HUDEP-2 (cell line): ENCODE data around the gene SERPINE2.

ENCODE experiments used
- DNase-seq, 76 experiments: peaks; one replicate each; lab custom pipeline; 2025; ENCODE audit not compliant: unreplicated experiment in 76 of 76; lab: John Stamatoyannopoulos, UW

Gene SERPINE2, protein sequence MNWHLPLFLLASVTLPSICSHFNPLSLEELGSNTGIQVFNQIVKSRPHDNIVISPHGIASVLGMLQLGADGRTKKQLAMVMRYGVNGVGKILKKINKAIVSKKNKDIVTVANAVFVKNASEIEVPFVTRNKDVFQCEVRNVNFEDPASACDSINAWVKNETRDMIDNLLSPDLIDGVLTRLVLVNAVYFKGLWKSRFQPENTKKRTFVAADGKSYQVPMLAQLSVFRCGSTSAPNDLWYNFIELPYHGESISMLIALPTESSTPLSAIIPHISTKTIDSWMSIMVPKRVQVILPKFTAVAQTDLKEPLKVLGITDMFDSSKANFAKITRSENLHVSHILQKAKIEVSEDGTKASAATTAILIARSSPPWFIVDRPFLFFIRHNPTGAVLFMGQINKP

DNA sequence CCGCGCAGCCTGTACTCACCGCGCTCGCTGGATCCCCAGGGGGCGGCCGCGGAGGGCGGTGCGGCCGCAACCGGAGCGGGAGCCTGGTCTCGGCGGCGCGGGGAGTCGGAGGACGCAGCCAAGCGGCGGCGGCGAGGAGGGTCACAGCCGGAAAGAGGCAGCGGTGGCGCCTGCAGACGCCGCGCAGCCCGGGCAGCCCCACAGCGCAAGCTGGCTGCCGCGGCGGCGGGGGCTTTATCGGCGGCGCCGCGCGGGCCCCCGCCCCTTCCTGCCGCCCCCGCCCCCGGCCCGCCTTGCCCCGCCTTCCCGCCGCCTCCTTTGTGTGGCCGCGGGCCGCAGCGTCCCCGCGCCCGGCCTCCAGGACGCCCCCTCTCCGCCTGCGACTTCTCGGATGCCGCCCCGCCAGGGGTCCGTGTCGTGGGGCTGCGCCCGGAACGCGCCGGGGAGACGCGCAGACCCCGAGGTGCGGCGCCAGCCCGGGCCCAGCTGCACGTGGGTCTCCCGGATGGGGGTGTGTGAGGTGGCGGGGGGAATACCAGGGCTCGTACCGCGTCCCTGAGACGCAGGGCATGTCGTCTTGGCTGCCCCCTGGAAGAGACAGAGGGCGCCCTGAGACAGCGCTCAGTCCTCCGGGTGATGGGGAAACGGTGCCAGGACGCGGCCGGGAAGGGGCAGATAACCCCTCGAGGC, at the start of gene SERPINE2:
Gene SERPINE2, minus strand, starts transcription at position 207 of the 690 bp plus-strand sequence. CDS start 37,386 bp downstream, outside the sequence.
- peak in 4 of 76 experiments; percentile 1 to 8 (median 4) for DNase-seq

DNA sequence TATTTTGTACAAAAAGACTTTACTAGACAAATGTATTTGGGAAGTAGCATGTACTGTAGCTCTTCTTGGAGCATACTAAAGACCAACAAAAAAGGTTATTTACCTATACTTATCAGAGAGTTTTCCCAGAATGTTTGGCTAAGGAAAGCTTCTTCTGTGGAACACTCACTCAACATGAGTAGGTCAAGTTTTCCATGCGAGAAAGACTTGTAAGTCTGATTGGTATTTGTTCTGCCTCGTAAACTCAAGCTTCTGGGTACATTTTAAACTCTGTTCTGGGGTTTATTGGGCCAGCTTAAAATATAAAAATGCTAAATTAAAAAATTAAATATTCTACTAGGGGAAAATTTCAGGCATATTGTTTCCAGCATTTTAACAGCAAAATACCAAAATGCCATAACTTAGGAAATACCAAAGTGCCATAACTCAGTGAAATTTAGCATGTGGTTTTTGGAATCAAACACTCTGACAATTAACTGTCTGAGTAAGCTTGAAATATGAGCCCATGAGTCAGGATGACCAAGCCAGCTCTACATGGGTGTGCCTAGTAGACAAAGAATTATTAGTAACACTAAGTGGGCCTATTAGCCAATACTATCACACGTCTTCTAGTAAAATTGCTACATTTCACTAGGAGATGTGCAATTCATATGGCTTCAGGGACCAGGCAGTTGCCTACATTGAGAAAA, 47.3 kb upstream of the SERPINE2 start:
- DNase-seq: no peak

DNA sequence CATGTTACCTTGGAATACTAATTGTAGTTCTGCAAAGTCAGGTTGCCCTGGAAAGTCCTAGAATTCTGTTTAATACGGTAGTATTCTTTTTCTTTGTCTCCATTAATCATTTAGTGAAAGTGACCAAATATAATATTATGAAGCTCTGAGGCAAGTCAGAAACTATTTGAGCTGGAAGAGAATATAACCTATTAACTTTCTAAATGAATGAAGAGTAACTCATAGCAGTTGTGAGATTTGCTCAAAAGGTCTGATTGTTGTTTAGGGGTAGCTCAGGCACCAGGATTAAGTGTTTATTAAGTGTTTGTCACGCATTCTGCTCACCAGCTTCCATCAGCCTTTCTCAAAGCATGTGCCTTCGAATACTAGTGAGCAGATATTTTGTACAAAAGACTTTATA, 46.7 kb upstream of the SERPINE2 start:
- no peak for DNase-seq

DNA sequence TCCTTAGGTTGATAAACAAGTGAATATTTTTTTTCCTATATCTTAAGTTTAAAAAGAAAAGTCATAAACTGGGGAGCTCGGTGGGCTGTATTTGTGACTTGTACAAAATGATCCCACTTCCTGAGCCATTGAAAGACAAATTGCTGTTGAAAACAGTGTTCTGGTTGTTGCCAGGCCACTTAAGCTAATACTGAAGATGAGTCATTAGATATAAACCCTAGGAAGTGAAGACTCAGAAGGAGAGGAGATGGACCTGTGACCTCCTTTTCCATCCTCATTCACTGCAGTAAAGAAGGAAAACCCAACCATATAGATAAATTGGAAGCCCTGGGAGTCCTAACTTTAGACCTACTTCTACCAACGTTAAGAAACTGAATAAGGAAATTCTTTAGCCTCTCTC, 46.2 kb upstream of the SERPINE2 start:
- no peak for DNase-seq

DNA sequence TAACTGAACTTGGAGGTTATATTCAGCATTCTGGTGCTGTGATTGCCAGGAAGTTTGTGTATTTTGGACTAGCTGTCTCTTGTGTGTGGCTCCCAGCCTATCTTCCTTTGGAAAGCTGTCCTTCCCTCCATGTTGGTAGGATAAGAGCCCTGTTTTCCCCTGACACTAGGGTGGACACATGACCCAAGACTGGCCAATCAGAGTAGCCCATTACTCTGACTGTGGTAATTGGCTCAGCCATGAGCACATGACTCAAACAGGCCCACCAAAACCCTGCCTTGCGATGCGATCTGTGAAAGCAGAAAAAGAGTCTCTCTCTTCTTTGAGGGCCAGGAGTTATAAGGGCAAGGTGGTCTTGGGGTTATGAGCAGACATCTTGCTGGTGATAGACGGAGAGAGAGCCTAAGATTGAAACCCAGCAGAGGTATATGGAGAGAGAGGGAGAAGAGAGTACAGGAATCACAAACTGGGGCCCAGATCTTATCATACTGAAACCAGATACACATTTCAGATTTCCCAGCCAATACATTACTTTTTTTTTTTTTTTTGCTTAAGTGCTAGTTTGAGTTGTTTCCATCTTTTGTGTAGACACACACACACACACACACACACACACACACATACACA, 45.3 kb upstream of the SERPINE2 start:
- DNase-seq: no peak

DNA sequence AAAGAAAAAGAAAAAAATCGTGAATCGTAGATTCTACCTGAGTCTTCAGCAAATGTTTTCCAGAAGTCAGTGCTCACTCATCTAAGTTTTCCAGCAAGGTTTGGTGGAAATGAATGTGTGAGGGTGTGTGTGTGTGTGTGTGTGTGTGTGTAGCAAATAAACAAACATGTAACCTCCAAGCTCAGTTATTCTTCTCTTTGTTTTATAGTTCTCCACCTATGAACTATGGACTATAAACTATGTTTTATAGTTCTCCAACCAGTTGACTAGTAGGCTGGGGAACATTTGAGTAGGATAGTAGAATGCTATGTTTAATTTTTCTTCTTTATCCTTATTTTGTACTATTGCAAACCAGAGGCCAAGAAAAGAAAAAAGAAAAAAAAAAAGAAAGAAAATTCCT, 44.6 kb upstream of the SERPINE2 start:
- DNase-seq: no peak

DNA sequence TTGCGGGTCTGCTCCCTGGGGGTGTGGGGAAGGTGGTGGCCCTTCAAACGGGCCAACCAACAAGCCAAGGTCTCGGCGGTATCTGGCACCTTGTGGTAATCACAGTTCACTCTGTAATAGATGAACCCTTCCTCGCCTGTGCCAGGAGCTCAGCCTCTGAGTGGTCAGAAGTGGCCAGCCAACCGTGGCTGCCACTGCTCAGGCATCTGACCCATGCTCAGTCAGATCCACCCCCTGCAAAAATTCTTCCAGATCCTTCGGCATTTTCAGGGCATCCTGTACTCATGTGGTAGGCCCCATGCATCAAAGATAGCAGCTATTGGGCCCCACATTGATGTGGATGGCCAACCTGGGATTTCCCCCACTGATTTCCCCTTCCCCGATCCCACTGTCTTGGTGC, 39.6 kb upstream of the SERPINE2 start:
- no peak for DNase-seq

DNA sequence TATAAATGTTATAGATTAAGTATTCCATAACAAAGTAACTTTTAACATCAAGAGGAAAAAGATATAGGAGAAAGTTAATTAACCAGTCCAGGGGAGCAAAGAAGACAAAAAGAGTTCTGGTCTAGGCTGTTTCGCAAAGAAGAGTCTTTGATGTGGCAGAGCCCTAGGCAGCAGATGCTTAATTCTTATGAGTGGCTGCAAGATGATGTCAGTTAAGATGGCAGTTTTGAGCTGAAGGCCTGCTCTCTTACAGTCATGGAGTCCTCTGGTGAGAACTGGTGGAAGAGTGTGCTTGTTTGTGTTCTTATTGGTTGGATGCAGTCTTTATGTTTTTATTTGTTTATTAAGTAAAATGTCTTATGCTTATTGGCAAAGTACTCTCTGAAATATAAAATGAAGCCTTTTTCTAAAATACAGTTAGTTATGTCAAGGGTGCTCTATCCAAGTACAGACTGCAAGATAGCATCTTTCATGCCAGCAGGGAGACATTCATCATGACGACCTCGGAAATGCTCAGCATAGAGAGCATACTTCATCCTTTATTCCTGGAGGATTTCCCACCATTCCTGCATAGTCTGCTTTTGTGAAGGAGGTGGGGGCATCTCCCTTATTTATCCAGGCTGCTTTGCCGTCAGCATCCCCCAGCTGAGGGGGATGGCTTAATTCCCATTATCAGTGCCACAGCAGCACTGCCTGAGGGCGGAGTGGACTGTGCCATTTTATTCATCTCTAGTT, 38.9 kb upstream of the SERPINE2 start:
- no peak for DNase-seq

DNA sequence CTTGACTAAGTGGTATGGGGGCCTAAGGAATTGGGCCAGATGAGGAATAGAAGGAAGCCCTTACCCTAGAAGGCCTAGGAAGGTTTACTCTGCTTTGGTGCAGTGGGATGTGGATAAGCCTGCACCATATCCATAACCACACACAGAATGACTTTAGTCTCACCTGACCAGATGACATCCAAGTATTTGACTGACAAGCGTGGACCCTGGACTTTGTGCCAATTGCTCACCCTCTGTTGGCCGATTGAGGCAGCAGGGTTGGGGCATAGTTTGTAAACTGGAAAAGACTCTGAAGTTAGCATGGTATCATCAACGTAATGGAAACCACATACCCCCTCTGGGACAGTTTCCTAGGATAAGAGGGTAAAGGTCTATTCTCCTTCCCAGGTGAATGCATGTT, 36.5 kb upstream of the SERPINE2 start:
- DNase-seq: no peak

DNA sequence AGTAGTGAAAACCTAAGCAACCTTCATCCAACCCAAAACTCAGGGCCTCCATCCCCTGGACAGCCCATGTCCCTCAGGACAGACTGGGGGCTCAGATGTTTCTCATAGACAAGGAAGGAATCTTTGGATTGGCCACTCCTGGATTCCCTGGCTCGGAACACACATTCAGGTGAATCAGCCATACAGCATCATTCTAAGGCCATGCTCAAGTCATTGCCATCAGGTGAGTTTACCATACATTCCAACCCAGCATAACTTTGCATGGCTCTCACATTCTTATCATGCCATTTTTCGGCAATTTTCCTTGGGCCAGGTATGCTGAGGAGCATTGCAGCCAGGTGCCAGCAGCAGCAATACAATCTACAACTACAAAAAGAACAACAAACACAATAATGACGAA, 34.6 kb upstream of the SERPINE2 start:
- DNase-seq: no peak

DNA sequence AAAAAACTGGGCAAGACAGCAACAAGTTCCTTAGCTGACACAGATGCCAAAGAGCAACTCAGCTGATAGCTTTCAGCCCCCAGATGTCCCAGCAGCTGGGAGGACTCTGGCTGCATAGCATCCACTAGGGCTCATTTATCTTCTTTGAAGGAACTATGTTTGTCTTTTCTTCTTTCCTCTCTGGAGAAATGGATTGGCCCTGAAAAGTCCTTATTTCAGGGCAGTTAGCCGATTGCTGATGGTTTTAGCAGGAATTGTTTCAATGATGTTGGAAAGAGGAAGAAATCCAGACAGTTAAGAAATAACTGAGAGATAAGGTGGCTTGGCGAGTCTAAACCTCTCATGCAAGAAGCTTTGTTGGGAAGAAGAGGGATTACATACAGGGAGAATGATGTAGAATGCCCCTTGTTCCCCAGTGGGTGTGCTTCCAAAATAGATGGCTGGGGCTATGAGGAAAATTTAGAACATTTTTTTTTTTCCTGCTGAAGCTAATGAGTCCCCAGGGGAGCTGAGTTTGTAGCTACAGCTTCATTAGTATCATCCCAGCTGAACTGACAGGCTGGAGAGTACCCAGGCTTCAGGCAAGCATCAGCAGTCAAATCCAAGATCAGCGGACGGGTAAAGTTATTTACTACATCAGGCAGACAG, 33.6 kb upstream of the SERPINE2 start:
- DNase-seq: no peak

DNA sequence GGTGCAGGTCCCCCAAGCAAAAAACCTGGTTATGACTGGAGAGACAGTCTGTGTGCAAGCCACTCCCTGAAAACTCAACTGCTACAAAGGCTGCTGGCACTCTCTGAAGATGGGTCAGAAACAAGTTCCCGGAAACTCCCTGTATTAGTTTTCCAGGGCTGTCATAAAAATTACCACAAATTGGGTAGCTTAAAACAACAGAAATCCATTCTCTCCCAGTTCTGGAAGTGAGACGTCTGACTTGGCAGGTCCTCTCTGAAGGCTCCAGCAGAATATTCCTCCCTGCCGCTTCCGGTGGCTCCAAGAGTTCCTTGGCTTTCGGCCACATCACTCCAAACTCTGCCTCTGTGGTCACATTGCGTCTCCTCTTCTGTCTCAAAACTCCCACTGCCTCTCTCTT, 30.1 kb upstream of the SERPINE2 start:
- DNase-seq: no peak

DNA sequence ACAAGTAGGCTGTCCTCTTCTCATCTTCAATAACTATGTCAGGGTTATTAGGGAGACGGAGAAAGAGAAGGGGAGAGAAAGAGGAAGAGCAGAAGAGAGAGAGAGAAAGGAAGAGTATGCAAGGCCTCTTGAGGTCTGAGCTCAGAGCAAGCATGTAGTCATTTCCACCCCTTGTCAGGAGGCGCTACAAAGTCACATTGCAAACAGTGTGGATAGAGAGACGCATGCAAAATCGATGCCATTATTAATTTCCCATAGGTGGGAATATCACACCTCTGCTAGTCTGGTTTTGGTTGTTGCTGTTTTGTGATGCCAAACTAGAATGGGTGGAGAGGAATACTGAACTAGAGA, 24.2 kb upstream of the SERPINE2 start:
- no peak for DNase-seq

DNA sequence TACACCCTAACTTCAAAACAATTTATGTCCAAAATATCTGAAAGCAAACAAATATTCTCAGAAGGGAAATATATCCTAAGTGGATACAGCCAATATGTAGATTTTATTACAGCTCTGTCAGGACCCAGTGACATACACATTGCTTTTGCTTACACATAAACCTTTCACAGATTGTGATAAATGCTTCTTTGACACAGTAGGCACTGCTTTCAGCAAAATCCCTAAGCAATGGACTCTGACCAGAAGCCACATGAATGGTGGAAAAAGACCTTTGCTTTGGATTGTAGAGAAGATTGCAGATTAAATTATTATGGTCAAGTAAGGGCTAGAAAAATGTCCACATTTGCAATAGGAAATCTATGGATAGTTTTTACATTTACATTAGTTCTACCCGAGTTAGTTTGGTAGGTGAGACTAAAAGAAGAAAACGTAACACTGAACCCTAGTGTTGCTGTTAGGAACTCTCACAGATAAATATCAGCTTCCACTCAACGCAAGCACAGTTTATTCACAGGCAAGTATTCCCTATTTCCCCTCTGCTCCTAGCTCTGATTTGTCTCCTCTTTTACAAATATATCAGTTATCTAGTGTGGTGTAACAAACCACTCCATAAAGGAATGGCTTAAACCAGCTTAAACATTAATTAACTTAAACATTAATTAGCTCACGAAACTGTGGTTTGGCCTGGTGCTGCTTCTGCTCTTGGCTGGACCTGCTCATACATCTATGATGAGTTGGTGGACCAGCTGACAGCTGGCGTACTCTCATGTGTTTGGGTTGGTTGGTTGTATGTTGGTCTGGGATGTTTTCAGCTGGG, 23.6 kb upstream of the SERPINE2 start:
- DNase-seq: no peak

DNA sequence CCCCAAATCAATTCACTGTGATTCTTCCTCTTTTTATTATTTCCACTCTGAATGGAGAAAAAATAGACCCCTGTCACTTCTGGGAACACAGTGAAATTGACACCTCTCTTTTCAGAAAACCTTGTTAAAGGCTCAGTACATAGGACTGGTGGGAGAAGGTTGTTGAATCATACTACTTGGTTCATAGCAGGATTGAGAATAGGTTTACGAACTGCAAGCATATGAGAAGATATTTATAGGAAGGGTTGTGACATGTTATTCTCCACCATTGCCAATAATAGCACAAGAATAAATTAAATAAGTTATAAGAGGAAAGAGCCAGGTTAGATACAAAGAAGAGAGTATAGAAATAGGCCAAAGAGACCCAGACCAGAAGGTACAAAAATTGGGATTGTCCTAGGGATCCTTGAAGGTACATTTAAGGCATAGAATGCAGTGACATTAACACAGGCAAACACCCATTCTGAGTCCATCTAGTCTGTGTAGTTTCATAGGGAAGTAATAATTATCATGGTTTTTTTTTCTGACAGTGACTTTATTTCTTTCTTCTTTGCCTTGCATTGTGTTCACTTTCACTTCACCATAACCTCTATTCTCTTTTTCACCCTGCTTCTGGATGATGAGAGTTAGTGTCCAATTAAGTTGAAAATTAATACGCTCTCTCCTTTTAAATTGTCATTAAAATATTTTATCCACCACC, 21.8 kb upstream of the SERPINE2 start:
- DNase-seq: no peak

DNA sequence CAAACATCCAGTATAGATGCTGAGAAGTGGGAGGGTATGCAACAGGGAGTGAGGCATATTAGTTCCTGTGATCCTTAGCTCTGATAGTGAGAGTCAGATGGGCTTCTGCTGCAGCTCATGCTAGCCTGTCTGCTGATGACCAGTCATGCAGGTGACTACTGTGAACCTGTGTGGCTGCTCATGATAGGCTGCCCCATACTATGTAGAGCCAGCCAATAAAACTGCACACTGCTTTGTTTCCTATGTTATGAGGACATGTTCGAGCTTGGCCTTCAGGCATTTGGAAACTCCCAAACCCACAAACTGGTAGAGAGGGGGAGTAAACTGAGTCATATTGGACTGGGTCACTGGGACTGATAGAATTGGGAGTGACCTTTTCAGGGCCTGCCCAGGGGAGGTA, 20.1 kb upstream of the SERPINE2 start:
- no peak for DNase-seq

DNA sequence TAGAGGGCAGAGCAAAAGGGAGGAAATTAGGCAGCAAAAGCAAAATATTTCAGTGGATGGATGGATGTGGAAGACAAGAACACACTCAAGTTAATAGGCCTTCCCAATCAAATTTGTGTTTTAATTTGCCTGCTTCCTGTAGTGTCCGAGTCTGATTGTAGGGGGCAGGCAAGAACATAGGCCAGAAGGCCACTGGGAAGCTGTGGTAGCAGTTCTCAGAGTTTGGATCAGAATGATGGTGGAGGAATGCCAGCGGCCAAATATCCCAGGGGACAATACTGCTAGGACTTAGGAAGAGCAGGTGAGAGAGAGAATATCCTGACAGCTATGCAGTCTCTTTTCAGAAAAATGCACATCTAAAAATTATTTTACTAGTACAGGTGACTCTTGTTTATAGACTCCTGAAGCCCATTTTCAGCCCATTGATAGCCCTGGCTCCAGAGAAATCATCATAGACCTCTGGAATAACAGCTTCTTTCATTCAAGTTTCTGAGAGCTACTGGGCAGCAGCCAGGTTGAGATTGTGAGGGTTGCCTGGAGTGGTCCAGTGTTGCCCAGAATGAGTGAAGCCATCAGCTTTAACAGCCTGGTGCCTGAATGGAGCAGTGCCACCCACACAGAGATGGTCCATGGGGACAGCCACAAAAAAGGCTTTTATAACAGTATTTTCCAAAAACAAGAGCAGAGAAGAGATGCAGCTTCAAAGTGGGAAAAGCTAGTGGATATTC, 19.1 kb upstream of the SERPINE2 start:
- DNase-seq: no peak

DNA sequence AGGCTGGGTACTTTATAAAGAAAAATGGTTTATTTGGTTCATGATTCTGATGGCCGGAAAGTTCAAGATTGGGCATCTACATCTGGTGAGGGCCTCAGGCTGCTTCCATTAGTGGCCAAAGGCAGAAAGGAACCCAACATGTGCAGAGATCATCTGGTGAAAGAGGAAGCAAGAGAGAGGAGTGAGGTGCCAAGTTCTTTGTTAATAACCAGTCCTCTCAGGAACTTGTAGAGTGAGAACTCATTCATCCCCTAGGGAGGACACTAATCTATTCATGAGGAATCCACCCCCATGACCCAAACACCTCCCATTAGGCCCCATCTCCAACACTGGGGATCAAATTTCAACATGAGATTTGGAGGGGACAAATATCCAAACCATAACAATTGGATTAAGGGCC, 17.8 kb upstream of the SERPINE2 start:
- no peak for DNase-seq
